Skeletal muscle satellite cell (primary cell): ENCODE results near the gene CGREF1.

ENCODE experiments used
- H3K27me3 ChIP-seq: 2 replicates; pipeline ENCODE4 v1.7.0; 2013; ENCODE audit warnings: low read length; ENCODE audit not compliant: control insufficient read depth, insufficient read depth
- H3K36me3 ChIP-seq: 2 replicates; pipeline ENCODE4 v1.7.0; 2013; ENCODE audit warnings: mild to moderate bottlenecking, control low read depth, low read length; ENCODE audit not compliant: insufficient read depth
- H3K4me1 ChIP-seq: 2 replicates; pipeline ENCODE4 v1.7.0; 2013; ENCODE audit warnings: low read length; ENCODE audit not compliant: control insufficient read depth, insufficient read depth
- H3K4me2 ChIP-seq: 2 replicates; pipeline ENCODE4 v1.7.0; 2013; ENCODE audit warnings: mild to moderate bottlenecking, low read length
- H3K4me3 ChIP-seq: 2 replicates; pipeline ENCODE4 v1.7.0; 2013; ENCODE audit warnings: low read length
- H3K9ac ChIP-seq: 2 replicates; pipeline ENCODE4 v1.7.0; 2013; ENCODE audit warnings: mild to moderate bottlenecking, low read depth, low read length, moderate library complexity
- H3K9me3 ChIP-seq: replicated peaks from 2 replicates; pipeline ENCODE4 v1.7.0; 2013; ENCODE audit warnings: mild to moderate bottlenecking, control low read depth, low read length

CGREF1 gene

DNA sequence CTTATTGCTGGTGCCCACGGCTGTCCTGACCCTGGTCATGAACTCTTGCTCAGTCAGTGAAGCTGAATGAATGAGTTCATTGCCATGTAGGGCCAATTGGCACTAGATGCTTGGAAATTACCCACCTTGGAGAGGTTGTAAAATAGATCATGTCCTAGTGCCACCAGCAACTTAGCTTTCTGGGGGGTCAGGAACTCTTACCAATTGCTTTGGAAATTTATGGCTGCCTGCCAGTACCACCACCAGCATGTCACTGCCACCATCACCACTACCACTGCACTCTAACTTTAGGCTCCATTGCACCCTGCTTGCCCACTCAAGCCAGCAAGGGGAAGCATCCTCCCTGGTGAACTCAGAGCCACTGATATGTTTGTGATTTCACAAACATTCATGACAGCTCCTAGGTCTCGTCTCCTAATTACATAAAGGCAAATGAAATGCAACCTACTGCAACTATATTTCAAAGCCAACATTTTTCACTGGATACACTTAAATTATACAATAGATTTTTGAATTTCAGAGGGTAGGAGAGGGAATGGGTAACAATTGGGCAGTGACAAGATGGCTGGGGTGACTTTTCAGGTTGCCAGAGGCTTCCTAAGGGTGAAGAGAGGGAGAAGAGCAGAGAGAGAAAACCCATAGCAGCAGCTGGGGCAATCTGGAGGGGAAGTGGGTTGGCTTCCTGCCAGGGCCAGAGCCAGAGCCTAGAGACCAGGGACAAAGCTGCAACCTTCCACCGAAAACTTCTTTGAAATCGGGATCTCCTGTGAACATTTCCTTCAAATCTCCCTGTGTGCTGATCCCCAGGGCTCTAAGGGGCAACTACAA is 44.0 kb downstream of the CGREF1 start:
- Histone ChIP-seq H3K27me3 (no peaks in the 10 kb centered on the region), H3K9ac (no peak overlapping the region), H3K4me3 (no peak overlapping the region), H3K4me1 (peaks cover 45% of the 10 kb centered on the region), H3K4me2 (no peak overlapping the region), H3K9me3 (no peaks in the 10 kb centered on the region), H3K36me3 (peaks cover under 1% of the 10 kb centered on the region)

DNA sequence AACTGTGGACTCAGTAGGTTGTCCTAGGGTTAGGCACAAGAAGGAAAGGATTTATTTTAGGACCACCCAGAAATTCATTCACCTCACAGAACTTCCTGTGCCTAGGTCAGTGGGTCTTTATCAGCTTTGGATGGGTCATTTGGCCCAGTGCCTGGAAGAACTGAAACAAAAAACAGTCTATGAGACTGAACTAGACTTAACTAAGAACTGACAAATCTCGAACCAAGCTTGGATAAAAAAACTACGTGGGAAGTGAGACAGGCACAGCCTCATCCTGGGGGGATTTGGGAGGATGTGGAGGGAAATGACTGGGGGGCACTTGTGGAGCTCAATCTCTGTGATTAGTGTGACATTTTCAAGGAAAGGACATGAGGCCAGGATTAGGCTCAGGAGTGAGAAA is 45.1 kb downstream of the CGREF1 start:
- H3K4me2 ChIP-seq, result no peak overlapping the region

DNA sequence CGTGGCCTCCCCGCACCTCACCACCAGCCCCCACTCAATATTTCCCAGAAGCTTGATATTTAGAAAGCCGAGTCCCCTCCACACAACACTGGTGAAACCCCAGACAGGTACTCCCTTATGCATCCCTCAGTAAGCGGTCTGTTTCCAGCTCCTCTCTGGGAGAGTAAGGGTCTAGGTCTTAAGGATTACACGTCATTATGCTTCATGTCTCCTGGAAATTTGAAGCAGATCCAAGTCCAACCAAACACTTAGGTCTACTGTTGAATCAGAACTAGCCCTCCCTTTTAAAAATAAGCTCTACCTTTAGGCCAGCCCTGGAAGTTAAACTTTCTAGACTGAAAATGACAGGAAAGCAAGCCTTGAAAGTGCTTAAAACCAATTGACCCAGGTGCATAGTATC is 46.0 kb downstream of the CGREF1 start:
- H3K4me3 ChIP-seq, result no peak overlapping the region
- H3K36me3 ChIP-seq, result peaks cover 21% of the 10 kb centered on the region
- no peak overlapping the region for H3K4me2 ChIP-seq
- no peaks in the 10 kb centered on the region for H3K27me3 ChIP-seq
- peaks cover 35% of the 10 kb centered on the region for H3K4me1 ChIP-seq
- no peak overlapping the region for H3K9ac ChIP-seq
- H3K9me3 ChIP-seq, result no peaks in the 10 kb centered on the region

More for the DNA sequence above, 45.1 kb downstream of the CGREF1 start:
- Histone ChIP-seq H3K27me3 (no peaks in the 10 kb centered on the region), H3K9me3 (no peaks in the 10 kb centered on the region), H3K9ac (no peak overlapping the region), H3K4me1 (peaks cover 43% of the 10 kb centered on the region), H3K4me3 (no peak overlapping the region), H3K36me3 (peaks cover 12% of the 10 kb centered on the region)

DNA sequence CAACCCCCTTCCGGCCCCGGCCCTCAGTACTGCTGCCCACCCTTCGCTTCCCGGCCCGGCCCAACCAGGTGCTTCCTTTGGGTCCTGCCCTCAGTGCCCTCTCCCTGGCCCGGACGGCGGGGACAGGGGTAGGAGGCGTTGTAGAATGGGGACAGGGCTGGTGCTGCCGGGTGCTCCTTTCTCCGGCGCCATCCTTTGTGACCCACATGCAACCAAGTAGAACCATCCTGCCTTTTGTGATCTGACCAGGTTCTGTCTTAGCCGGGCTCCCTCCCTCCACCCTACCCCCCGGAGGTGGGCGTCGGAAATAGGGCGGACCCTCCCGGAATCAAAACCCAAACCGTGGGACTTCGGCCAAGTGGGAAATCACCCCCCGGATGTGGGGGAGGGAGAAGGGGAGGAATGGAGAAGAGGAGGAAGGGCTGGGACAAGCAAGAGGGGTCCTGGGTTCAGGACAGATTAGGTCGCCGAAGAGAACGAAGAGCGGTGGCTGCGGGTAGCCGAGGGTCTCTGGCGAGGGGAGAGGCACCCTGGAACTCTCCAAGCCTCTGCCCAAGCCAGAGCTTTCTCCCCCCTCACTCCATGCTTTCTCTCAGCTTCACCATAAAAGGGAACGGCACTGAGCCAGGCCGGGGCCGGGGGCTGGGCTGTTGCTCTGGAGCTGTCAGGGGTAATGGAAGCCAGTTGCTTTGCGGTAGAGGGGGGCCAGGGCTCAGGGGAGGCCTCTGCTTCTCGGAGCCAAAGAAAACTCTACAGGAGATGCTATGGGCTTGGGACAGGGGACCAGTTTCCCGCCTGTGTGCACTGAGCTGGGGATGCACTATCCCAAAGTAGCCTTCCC is 46.7 kb downstream of the CGREF1 start:
- Histone ChIP-seq H3K9ac (peak overlapping the region; percentile 93), H3K27me3 (no peaks in the 10 kb centered on the region), H3K9me3 (no peaks in the 10 kb centered on the region), H3K4me3 (peak overlapping the region; percentile 82), H3K4me2 (peak overlapping the region; percentile 91), H3K4me1 (peaks cover 33% of the 10 kb centered on the region), H3K36me3 (peaks cover 28% of the 10 kb centered on the region)

- Histone ChIP-seq H3K9ac (peak within 1 kb of the TSS; percentile 93), H3K36me3 (peaks cover 28% of the 10 kb centered on the region), H3K27me3 (no peaks in the 10 kb centered on the region), H3K4me2 (peak within 1 kb of the TSS; percentile 91), H3K4me1 (peaks cover 33% of the 10 kb centered on the region), H3K4me3 (peak within 1 kb of the TSS; percentile 82), H3K9me3 (no peaks in the 10 kb centered on the region)
Observed at GRCh38 chr2:27071277-27071989, 47.5 kb downstream of the CGREF1 start, which contains the start of gene OST4. Gene OST4, minus strand, starts transcription at chr2:27071654.

DNA sequence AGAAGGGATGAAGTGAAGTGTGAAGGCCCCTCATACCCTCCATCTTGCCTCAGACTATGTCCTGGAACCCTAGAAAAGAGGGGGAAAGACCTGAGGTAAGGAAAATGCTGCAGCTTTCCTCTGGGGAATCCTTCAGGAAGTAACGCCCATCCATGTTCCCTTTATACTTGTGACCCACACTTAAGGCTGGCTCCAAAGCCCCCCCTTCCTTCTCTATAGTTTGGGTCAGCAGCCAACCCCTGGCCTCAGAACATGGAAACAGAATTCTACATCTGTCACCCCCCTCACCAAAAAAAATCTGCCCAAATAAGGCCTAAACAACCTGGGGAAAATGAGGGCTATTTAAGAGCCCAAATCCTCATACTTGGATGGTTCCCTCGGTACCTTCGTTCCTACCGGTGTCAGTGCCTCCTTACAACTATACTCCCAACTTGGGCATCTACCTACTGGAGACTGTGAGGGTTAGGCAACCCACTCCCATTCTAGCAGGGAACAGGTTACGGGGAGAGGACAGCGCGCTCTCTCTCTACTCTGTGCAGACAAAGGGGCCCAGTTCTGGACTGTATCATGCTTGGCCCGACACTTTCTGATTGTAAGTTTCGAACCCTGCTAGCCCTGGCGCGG is 48.2 kb downstream of the CGREF1 start:
- Histone ChIP-seq H3K36me3 (peaks cover 30% of the 10 kb centered on the region), H3K4me1 (peaks cover 33% of the 10 kb centered on the region), H3K4me3 (peak overlapping the region; percentile 82), H3K27me3 (no peaks in the 10 kb centered on the region), H3K4me2 (peak overlapping the region; percentile 91), H3K9me3 (no peaks in the 10 kb centered on the region), H3K9ac (peak overlapping the region; percentile 93)

GRCh38 chr2:27069961-27070618 is 48.8 kb downstream of the CGREF1 start:
- Histone ChIP-seq H3K9ac (peak overlapping the region; percentile 93), H3K4me1 (peaks cover 29% of the 10 kb centered on the region), H3K27me3 (no peaks in the 10 kb centered on the region), H3K36me3 (peaks cover 37% of the 10 kb centered on the region), H3K4me2 (peak overlapping the region; percentile 91), H3K9me3 (no peaks in the 10 kb centered on the region), H3K4me3 (peak overlapping the region; percentile 82)

DNA sequence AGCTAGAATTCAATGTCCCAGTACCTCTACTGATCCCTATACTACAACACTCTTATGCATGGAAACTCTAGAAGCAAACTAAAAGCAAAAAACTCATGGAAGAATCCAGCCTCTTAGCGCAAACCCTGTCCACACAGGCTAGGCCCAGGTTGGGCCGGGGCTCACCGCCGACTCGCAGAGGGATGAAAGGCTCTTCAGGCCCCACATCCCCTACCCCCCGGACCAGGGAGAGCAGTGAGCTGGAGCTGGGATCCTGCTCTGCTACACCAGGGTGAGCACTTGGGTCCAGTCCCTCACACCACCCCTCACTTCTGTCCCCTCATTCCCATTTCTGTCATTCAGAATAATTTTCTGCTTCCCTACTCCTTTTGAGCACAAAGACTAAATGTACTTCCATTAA is 49.5 kb downstream of the CGREF1 start:
- Histone ChIP-seq H3K36me3 (peaks cover 40% of the 10 kb centered on the region), H3K9me3 (no peaks in the 10 kb centered on the region), H3K4me1 (peaks cover 24% of the 10 kb centered on the region), H3K9ac (peak overlapping the region; percentile 93), H3K27me3 (no peaks in the 10 kb centered on the region), H3K4me2 (peak overlapping the region; percentile 91), H3K4me3 (peak overlapping the region; percentile 82)

GRCh38 chr2:27067385-27067784 is 51.5 kb downstream of the CGREF1 start:
- no peak overlapping the region for H3K9ac ChIP-seq
- H3K4me3 ChIP-seq, result no peak overlapping the region
- no peaks in the 10 kb centered on the region for H3K27me3 ChIP-seq
- H3K36me3 ChIP-seq, result peaks cover 40% of the 10 kb centered on the region
- peaks cover 21% of the 10 kb centered on the region for H3K4me1 ChIP-seq
- H3K9me3 ChIP-seq, result no peaks in the 10 kb centered on the region
- no peak overlapping the region for H3K4me2 ChIP-seq

GRCh38 chr2:27065128-27065527 is 53.8 kb downstream of the CGREF1 start:
- Histone ChIP-seq H3K27me3 (no peaks in the 10 kb centered on the region), H3K36me3 (peaks cover 44% of the 10 kb centered on the region), H3K4me3 (no peak overlapping the region)

More at GRCh38 chr2:27065128-27065527, 53.8 kb downstream of the CGREF1 start:
- H3K9ac ChIP-seq, result no peak overlapping the region
- peaks cover 11% of the 10 kb centered on the region for H3K4me1 ChIP-seq
- no peak overlapping the region for H3K4me2 ChIP-seq
- H3K9me3 ChIP-seq, result no peaks in the 10 kb centered on the region
